NCI-H2227 (cell line): ENCODE results near the gene SLF2.
"Not testable (repeated sequence)": the region's sequence is repeated elsewhere in the genome, so short reads cannot be mapped to it uniquely, and the experiment has no call there.

Experiments used
- DNase-seq: peaks from one replicate; lab custom pipeline; 2025; ENCODE audit not compliant: unreplicated experiment; lab: John Stamatoyannopoulos, UW

Gene SLF2

GRCh38 chr10:100945754-100946153 lies 33.0 kb downstream of the SLF2 start:
- DNase-seq = no peak

GRCh38 chr10:100948916-100949315 lies 36.2 kb downstream of the SLF2 start:
- no peak for DNase-seq

GRCh38 chr10:100960251-100960650 lies 47.5 kb downstream of the SLF2 start:
- DNase-seq = no peak

- DNase-seq = no peak
Observed at GRCh38 chr10:100962351-100963080, 49.8 kb downstream of the SLF2 start.

GRCh38 chr10:100963826-100964225 lies 51.1 kb downstream of the SLF2 start:
- no peak for DNase-seq

GRCh38 chr10:100965820-100966219 lies 53.1 kb downstream of the SLF2 start:
- no peak for DNase-seq

GRCh38 chr10:100966887-100967286 lies 54.1 kb downstream of the SLF2 start:
- DNase-seq = no peak

- DNase-seq = no peak
Observed at GRCh38 chr10:100967332-100967731, 54.6 kb downstream of the SLF2 start.

GRCh38 chr10:100968062-100968736 lies 55.4 kb downstream of the SLF2 start:
- no peak for DNase-seq

- DNase-seq = no peak
Observed at GRCh38 chr10:100968863-100969186, 56.1 kb downstream of the SLF2 start.

- peak; percentile 55 for DNase-seq
Observed at GRCh38 chr10:100969187-100970075, 56.7 kb downstream of the SLF2 start, which contains the start of gene SEMA4G. TSS of gene SEMA4G (plus strand) at chr10:100969504. CDS start at chr10:100972913, 3,409 bp downstream.

- no peak for DNase-seq
Observed at GRCh38 chr10:100970076-100970913, 57.5 kb downstream of the SLF2 start.

- no peak for DNase-seq
Observed at GRCh38 chr10:100970914-100971811, 58.4 kb downstream of the SLF2 start.

GRCh38 chr10:100972115-100972903 lies 59.5 kb downstream of the SLF2 start:
- no peak for DNase-seq

- DNase-seq = no peak
Observed at GRCh38 chr10:100972904-100973535, 60.3 kb downstream of the SLF2 start.

- DNase-seq = not testable (repeated sequence)
Observed at GRCh38 chr10:100975397-100975796, 62.6 kb downstream of the SLF2 start.

- no peak for DNase-seq
Observed at GRCh38 chr10:100976906-100977305, 64.1 kb downstream of the SLF2 start.

- DNase-seq = no peak
Observed at GRCh38 chr10:100977436-100977835, 64.7 kb downstream of the SLF2 start.
